AG20443 (cell line): ENCODE data around the gene MYPOP.
"Not testable (repeated sequence)": the region's sequence is repeated elsewhere in the genome, so short reads cannot be mapped to it uniquely, and the experiment has no call there.

ENCODE experiments used
- DNase-seq: peaks from one replicate; pipeline ENCODE4 v3.0.0; 2012; ENCODE audit warnings: low spot score, mixed read lengths

Gene MYPOP

GRCh38 chr19:45908956-45909355 lies 6.5 kb upstream of the MYPOP start:
- DNase-seq: no peak

GRCh38 chr19:45906221-45906620 lies 3.8 kb upstream of the MYPOP start:
- DNase-seq: no peak

- no peak for DNase-seq
These were observed 2.6 kb upstream of the MYPOP start for GRCh38 chr19:45905011-45905410.

- peak; percentile 100 for DNase-seq
These were observed 525 bp upstream of the MYPOP start for GRCh38 chr19:45902651-45903625.

GRCh38 chr19:45901432-45901911 lies 941 bp downstream of the MYPOP start:
- peak; percentile 54 for DNase-seq

- DNase-seq: no peak
These were observed 1.5 kb downstream of the MYPOP start for GRCh38 chr19:45900738-45901431.

GRCh38 chr19:45899919-45900589 lies 2.4 kb downstream of the MYPOP start:
- no peak for DNase-seq

- DNase-seq: no peak
These were observed 3.2 kb downstream of the MYPOP start for GRCh38 chr19:45899253-45899652.

GRCh38 chr19:45897261-45897812 lies 5.1 kb downstream of the MYPOP start:
- DNase-seq: no peak

- not testable (repeated sequence) for DNase-seq
These were observed 6.3 kb downstream of the MYPOP start for GRCh38 chr19:45895983-45896599.

- no peak for DNase-seq
These were observed 6.9 kb downstream of the MYPOP start for GRCh38 chr19:45895519-45895972.

GRCh38 chr19:45890877-45891276 lies 11.5 kb downstream of the MYPOP start:
- no peak for DNase-seq

GRCh38 chr19:45889210-45889885 lies 13.1 kb downstream of the MYPOP start:
- DNase-seq: no peak

- DNase-seq: no peak
These were observed 15.2 kb downstream of the MYPOP start for GRCh38 chr19:45887200-45887710.

GRCh38 chr19:45886427-45887199 lies 15.8 kb downstream of the MYPOP start:
- DNase-seq: peak; percentile 94

GRCh38 chr19:45885556-45886426 lies 16.6 kb downstream of the MYPOP start, which contains the start of gene IRF2BP1:
Gene IRF2BP1 (minus strand): TSS chr19:45886141. CDS start chr19:45885774, 367 bp downstream.
- DNase-seq: peak; percentile 92

- DNase-seq: peak; percentile 38
These were observed 17.5 kb downstream of the MYPOP start for GRCh38 chr19:45884682-45885555.
